GM18505 (cell line): ENCODE data around the gene MAP1B.

Experiments used
- ATAC-seq: cut with Tn5 transposase; IDR thresholded peaks from one replicate; pipeline ENCODE4 v1.9.1; 2021; ENCODE audit not compliant: unreplicated experiment
- POLR2A ChIP-seq: IDR thresholded peaks from 4 replicates; pipeline ENCODE4 v1.6.1; 2011; ENCODE audit warnings: borderline replicate concordance; ENCODE audit not compliant: insufficient read depth, insufficient read length; ENCODE audit errors: extremely low read depth

Gene MAP1B

GRCh38 chr5:72209147-72210115 is 102.2 kb downstream of the MAP1B start:
- TF ChIP-seq POLR2A, result no peak
- ATAC-seq, result no peak

GRCh38 chr5:72210888-72211678 is 103.8 kb downstream of the MAP1B start:
- no peak for TF ChIP-seq POLR2A
- no peak for ATAC-seq

DNA sequence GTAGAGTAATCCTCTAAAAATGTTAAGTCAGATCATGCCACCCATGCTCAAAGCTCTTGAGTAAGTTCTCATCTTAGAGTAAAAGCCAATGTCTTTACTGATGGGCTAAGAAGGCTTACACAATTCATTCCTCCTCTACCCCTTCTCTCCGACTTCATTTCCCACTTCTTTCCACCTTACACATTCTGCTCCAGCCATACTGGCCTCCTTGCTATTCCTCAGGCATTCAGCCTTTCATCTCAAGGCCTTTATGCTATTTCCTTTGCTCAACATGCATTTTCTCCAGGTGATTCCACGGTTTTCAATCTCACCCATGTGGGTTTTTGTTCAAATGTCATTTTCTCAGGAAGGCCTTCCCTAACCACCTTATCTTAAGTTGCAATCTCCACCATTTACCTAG is 104.9 kb downstream of the MAP1B start:
- ATAC-seq, result no peak

GRCh38 chr5:72213482-72213881 is 106.2 kb downstream of the MAP1B start:
- ATAC-seq, result no peak
- no peak for TF ChIP-seq POLR2A

More for the DNA sequence above, 104.9 kb downstream of the MAP1B start:
- no peak for TF ChIP-seq POLR2A

DNA sequence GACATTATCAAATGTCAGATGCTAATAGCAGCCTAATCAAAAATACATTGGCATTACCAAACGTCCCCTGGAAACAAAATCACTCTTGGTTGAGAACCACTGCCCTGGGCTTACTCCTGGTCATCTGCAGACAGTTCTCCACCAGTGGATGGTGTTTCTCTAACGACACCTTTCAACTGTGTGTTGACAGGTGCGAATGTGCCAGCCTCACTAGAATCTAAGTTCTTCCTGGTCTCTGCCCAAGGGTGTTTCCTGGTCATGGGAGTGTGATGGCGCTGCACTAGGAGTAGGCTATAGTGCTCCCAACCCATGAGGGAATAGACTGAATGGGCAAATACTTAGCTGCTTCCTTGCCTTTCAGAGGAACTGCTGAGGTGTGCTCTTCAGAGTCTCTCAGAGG is 106.9 kb downstream of the MAP1B start:
- no peak for TF ChIP-seq POLR2A
- ATAC-seq, result no peak

- TF ChIP-seq POLR2A, result no peak
These were observed 109.5 kb downstream of the MAP1B start for GRCh38 chr5:72216756-72217155.

DNA sequence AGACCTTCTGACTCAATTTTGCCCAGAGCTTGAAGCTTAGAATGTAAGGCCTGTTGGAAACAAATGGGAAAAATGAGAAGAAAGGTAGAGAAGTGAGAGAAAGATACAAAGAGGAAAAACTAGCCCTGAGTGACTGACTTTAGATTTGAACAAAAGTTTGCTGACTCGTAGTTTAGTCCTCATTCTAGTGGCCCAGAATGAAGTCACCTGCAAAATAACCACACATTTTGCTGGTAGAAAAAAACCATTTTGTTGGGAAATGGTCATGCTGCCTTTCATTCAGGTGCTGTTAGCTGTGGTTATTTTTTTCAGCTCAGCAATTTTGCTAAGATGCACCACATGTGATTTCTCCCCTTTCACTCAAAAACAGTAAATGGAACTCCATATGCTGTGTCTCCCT is 113.8 kb downstream of the MAP1B start:
- no peak for ATAC-seq
- no peak for TF ChIP-seq POLR2A

More at GRCh38 chr5:72216756-72217155, 109.5 kb downstream of the MAP1B start:
- ATAC-seq, result no peak

DNA sequence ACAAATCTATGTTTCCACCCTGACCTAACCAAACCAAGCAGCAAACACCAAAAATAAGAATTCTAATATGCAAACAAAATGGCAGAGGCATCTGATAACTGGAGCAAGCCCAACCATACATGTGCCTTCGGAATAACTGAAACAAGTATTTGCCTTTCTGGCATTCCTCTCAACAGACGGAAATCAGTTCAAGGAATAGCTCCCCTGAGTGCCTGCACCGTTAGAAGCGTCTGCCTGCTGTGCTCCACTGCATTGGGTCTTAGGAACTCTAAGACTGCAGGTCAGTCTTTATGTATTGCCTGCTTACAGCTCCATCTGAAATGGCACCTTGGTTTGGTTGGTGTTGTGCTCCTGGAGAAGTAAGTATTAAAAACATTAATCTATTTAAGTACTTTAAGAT is 114.3 kb downstream of the MAP1B start:
- no peak for ATAC-seq

GRCh38 chr5:72222521-72222920 is 115.2 kb downstream of the MAP1B start:
- TF ChIP-seq POLR2A, result no peak
- ATAC-seq, result no peak

More for the DNA sequence above, 114.3 kb downstream of the MAP1B start:
- TF ChIP-seq POLR2A, result no peak

- ATAC-seq, result no peak
- TF ChIP-seq POLR2A, result no peak
These were observed 116.1 kb downstream of the MAP1B start for GRCh38 chr5:72223371-72223770.

GRCh38 chr5:72224946-72225463 is 117.7 kb downstream of the MAP1B start:
- ATAC-seq, result no peak
- no peak for TF ChIP-seq POLR2A

DNA sequence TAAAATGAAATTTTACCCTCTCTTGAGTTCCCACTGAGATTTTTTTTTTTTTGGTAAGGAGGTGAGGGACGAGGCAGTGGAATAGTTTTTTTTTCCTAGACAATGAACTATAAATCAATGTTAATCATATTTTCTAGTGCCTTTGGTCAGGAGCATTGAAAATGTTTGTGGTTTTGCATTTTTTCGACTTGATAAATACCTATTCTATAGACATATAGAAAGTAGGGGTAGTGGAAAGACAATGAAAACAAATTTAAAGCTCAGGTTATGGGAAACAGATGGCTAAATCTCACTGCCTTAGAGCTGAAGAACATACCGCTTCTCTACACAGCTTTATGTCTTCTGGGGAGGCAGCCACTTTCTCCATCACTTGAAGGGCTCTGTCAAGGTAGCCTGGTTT is 118.5 kb downstream of the MAP1B start:
- ATAC-seq, result no peak
- no peak for TF ChIP-seq POLR2A

DNA sequence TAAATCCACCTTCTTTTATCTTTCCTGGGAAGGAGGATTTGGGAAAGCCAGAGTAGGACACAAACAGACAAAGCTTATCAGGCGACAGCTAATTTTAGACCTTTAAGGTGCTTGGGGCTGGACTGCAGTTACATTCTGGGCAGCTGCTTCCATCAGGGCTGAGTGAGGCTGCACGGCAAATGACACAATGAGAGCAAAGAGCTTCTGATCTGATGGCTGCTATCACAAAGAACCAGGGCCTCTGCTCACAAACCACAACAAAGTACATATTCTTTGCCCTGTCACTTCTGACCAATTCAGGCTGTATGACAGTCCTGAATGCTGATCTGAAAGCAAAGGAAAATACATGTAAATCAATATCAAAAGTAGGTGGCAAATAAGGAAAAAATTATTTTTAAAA is 119.7 kb downstream of the MAP1B start:
- TF ChIP-seq POLR2A, result no peak
- ATAC-seq, result no peak
